Vagina (tissue), 2 donors: ENCODE data around the gene CREB5.

ENCODE experiments used
- CTCF ChIP-seq, 3 experiments: fragments of 450-650 bp in 2 of 3; fragments of 200-600 bp in 1 of 3; sonication (generic) in 1 of 3; IDR thresholded peaks; one replicate each; pipeline ENCODE4 v1.5.1; 2017 to 2019; ENCODE audit warnings: antibody characterized with exemption in 3 of 3, mild to moderate bottlenecking in 2 of 3, moderate library complexity in 2 of 3
- POLR2A ChIP-seq, 2 donors: fragments of 450-650 bp; IDR thresholded peaks; one replicate each; pipeline ENCODE4 v1.6.1; 2017; ENCODE audit warnings: antibody characterized with exemption in 2 of 2, mild to moderate bottlenecking in 2 of 2, moderate library complexity in 2 of 2

- TF ChIP-seq POLR2A (IDR thresholded peaks at IDR 0.05) (no peak), CTCF (IDR thresholded peaks at IDR 0.05) (no peak)
Observed at GRCh38 chr7:28524978-28525377, 112.7 kb downstream of the CREB5 start.
